Uterus (tissue), 2 donors: ENCODE results near the gene MAGEB10.

Experiments
- POLR2A ChIP-seq, 2 donors: fragments of 450-650 bp; IDR thresholded peaks; one replicate each; pipeline ENCODE4 v1.6.1; 2016; ENCODE audit warnings: antibody characterized with exemption in 2 of 2, mild to moderate bottlenecking in 1 of 2, moderate library complexity in 1 of 2
- TF ChIP-seq, protein P1 (sequence below), 4 experiments: fragments of 200-600 bp in 2 of 4; fragments of 450-650 bp in 2 of 4; sonication (generic) in 2 of 4; IDR thresholded peaks; one replicate each; pipeline ENCODE4 v1.5.1; 2016 to 2019; ENCODE audit warnings: antibody characterized with exemption in 4 of 4, mild to moderate bottlenecking in 2 of 4, moderate library complexity in 1 of 4

DNA sequence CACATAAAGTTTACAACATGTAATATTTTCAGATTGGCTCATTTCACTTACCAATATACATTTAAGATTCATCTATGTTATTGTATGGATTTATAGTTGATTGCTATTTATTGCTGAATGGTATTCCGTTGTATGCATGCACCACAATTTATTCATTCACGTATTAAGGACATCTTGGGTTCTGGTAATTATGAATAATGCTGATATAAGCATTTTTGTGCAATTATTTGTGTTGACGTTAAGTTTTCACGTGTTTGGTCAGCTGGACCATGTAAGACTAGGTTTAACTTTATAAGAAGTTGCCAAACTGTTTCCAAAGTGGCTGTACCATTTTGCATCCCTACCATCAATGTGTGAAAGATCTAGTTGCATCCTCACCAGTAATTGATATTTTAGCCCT lies 35.1 kb downstream of the MAGEB10 start:
- TF ChIP-seq, protein P1, sequence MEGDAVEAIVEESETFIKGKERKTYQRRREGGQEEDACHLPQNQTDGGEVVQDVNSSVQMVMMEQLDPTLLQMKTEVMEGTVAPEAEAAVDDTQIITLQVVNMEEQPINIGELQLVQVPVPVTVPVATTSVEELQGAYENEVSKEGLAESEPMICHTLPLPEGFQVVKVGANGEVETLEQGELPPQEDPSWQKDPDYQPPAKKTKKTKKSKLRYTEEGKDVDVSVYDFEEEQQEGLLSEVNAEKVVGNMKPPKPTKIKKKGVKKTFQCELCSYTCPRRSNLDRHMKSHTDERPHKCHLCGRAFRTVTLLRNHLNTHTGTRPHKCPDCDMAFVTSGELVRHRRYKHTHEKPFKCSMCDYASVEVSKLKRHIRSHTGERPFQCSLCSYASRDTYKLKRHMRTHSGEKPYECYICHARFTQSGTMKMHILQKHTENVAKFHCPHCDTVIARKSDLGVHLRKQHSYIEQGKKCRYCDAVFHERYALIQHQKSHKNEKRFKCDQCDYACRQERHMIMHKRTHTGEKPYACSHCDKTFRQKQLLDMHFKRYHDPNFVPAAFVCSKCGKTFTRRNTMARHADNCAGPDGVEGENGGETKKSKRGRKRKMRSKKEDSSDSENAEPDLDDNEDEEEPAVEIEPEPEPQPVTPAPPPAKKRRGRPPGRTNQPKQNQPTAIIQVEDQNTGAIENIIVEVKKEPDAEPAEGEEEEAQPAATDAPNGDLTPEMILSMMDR (IDR thresholded peaks at IDR 0.05) = no peak
- no peak for TF ChIP-seq POLR2A (IDR thresholded peaks at IDR 0.05)
